ENCODE results near the gene ZZZ3.

DNA sequence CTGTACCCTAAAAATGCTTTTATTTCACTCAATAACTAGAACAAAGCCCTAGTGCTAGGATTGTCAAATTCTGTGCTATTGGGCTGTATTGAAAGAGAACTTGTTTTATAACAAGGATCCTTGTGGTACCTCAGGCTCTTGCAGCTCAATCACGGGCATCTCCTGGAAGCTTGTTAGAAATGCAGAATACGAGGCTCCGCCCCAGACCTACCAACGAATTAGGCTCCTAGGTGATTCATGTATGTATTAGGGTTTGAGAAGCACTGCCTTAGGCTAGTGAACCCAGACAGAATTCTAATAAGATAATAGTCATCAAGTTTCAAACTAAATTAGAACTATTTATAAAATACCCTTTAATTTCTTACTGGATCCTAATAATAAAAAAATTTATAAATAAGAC lies 45.6 kb downstream of the ZZZ3 start:
- TF ChIP-seq POLR2AphosphoS5 (IDR thresholded peaks at IDR 0.05; ENCODE audit: low read depth, low read length), result no peak
- TF ChIP-seq POLR2A (IDR thresholded peaks at IDR 0.05; ENCODE audit: low read depth, low read length), result no peak
- TF ChIP-seq TAF1 (IDR thresholded peaks at IDR 0.05; ENCODE audit: low read depth, low read length), result no peak
